SK-N-SH (cell line): ENCODE measurements around the gene APLP2. TPM values are rescaled to one million over a fixed set of nuclear protein-coding genes. Genes with fewer than 3 reads are reported as not detected.

Experiments used
- CTCF ChIA-PET: fragments of 300-600, 350-600 bp; formaldehyde crosslinking; extraction: SDS; loops from one replicate; lab custom pipeline; 2021; lab: Yijun Ruan, JAX
- POLR2A ChIA-PET: fragments of 350-600 bp; sonication (Branson Sonifier 250); formaldehyde crosslinking; extraction: SDS; loops from one replicate; lab custom pipeline; 2020; ENCODE audit warnings: antibody characterized with exemption, inconsistent platforms; lab: Yijun Ruan, JAX
- DNase-seq: peaks from one replicate; pipeline ENCODE4 v3.0.0; 2012
- H2AFZ ChIP-seq: fragments of 200-600 bp; sonication (generic); 2 replicates; pipeline ENCODE4 v1.8.1; 2016; ENCODE audit warnings: antibody characterized with exemption, mild to moderate bottlenecking, low read depth
- H3F3A ChIP-seq: fragments of 200-600 bp; sonication (generic); replicated peaks from 2 replicates; pipeline ENCODE3; 2016; ENCODE audit warnings: antibody characterized with exemption, mild to moderate bottlenecking; ENCODE audit not compliant: insufficient read depth
- H3K27ac ChIP-seq, 2 experiments: fragments of 200-500 bp in 1 of 2; fragments of 200-600 bp in 1 of 2; sonication (Bioruptor generic) in 1 of 2; sonication (generic), shearing (Covaris generic) in 1 of 2; 2 replicates each; pipeline versions ENCODE4 v1.5.1 to v1.6.1; 2014 to 2016; ENCODE audit warnings: low read depth in 2 of 2, inconsistent platforms in 1 of 2, low read length in 1 of 2, mild to moderate bottlenecking in 1 of 2, mixed read lengths in 1 of 2
- H3K27me3 ChIP-seq: fragments of 200-600 bp; sonication (generic), shearing (Covaris generic); 2 replicates; pipeline ENCODE4 v1.6.1; 2016; ENCODE audit warnings: mixed run types; ENCODE audit not compliant: insufficient read depth
- H3K36me3 ChIP-seq, 2 experiments: fragments of 200-500 bp in 1 of 2; fragments of 200-600 bp in 1 of 2; sonication (Bioruptor generic) in 1 of 2; sonication (generic) in 1 of 2; replicated peaks in 1 of 2; 2 replicates each; pipeline versions ENCODE3 to v1.5.1; 2014 to 2016; ENCODE audit warnings: low read length in 1 of 2, mild to moderate bottlenecking in 1 of 2; ENCODE audit not compliant: insufficient read depth in 2 of 2, control insufficient read depth in 1 of 2
- H3K4me1 ChIP-seq, 2 experiments: fragments of 200-500 bp in 1 of 2; fragments of 200-600 bp in 1 of 2; sonication (Bioruptor generic) in 1 of 2; sonication (generic), shearing (Covaris generic) in 1 of 2; 2 replicates each; pipeline versions ENCODE4 v1.5.1 to v1.6.1; 2014 to 2016; ENCODE audit warnings: low read depth in 1 of 2, low read length in 1 of 2, mixed run types in 1 of 2; ENCODE audit not compliant: insufficient read depth in 2 of 2, control insufficient read depth in 1 of 2
- H3K4me2 ChIP-seq: fragments of 200-600 bp; sonication (generic), shearing (Covaris generic); 2 replicates; pipeline ENCODE4 v1.6.1; 2017; ENCODE audit warnings: mixed run types
- H3K4me3 ChIP-seq, 2 experiments: fragments of 200-500 bp in 1 of 2; fragments of 200-600 bp in 1 of 2; sonication (Bioruptor generic) in 1 of 2; sonication (generic), shearing (Covaris generic) in 1 of 2; 2 replicates each; pipeline versions ENCODE4 v1.5.1 to v1.8.1; 2014 to 2016; ENCODE audit warnings: low read depth in 2 of 2, inconsistent platforms in 1 of 2, low read length in 1 of 2, mild to moderate bottlenecking in 1 of 2, mixed read lengths in 1 of 2, moderate library complexity in 1 of 2
- H3K79me2 ChIP-seq: fragments of 200-600 bp; sonication (generic); 2 replicates; pipeline ENCODE4 v1.8.1; 2017; ENCODE audit warnings: mild to moderate bottlenecking; ENCODE audit not compliant: insufficient read depth
- H3K9ac ChIP-seq: fragments of 200-600 bp; sonication (generic); 2 replicates; pipeline ENCODE4 v1.6.1; 2017; ENCODE audit warnings: mixed run types
- H3K9me2 ChIP-seq: fragments of 200-600 bp; sonication (generic); 2 replicates; pipeline ENCODE4 v1.6.1; 2017; ENCODE audit warnings: mixed run types
- H3K9me3 ChIP-seq: fragments of 200-600 bp; sonication (generic); 2 replicates; pipeline ENCODE4 v1.6.1; 2017; ENCODE audit warnings: mixed run types, mild to moderate bottlenecking, moderate library complexity
- H4K20me1 ChIP-seq: fragments of 200-600 bp; sonication (generic); 2 replicates; pipeline ENCODE4 v1.6.1; 2017; ENCODE audit warnings: mild to moderate bottlenecking, mixed run types; ENCODE audit not compliant: insufficient read depth
- ELF1 ChIP-seq: IDR thresholded peaks from 2 replicates; pipeline ENCODE4 v1.4.0; 2012
- EP300 ChIP-seq, 2 experiments: IDR thresholded peaks; 2 replicates each; pipeline versions ENCODE4 v1.4.0 to v1.6.1; 2012; ENCODE audit warnings: borderline replicate concordance in 1 of 2, low read depth in 1 of 2, low read length in 1 of 2
- EZH2phosphoT487 ChIP-seq: fragments of 200-600 bp; sonication (generic); IDR thresholded peaks from 2 replicates; pipeline ENCODE4 v1.6.1; 2017; ENCODE audit warnings: low read depth, mixed run types, mild to moderate bottlenecking, antibody characterized with exemption, moderate library complexity, borderline replicate concordance
- FOSL2 ChIP-seq: IDR thresholded peaks from 2 replicates; pipeline ENCODE4 v1.4.0; 2012; ENCODE audit warnings: low read depth, mild to moderate bottlenecking, moderate library complexity, borderline replicate concordance
- FOXJ3 ChIP-seq: sonication (generic); formaldehyde crosslinking; IDR thresholded peaks from 2 replicates; pipeline ENCODE4 v1.5.1; 2020; ENCODE audit warnings: mild to moderate bottlenecking, missing genetic modification reagents
- FOXM1 ChIP-seq: IDR thresholded peaks from 2 replicates; pipeline ENCODE4 v1.4.0; 2012; ENCODE audit warnings: low read depth, mild to moderate bottlenecking
- IRF3 ChIP-seq: fragments of 150-350 bp; IDR thresholded peaks from 2 replicates; pipeline ENCODE4 v1.6.1; 2016; ENCODE audit warnings: mild to moderate bottlenecking, low read depth, low read length
- JUND ChIP-seq: IDR thresholded peaks from 2 replicates; pipeline ENCODE4 v1.4.0; 2012
- MAX ChIP-seq: IDR thresholded peaks from 2 replicates; pipeline ENCODE4 v1.4.0; 2012; ENCODE audit warnings: low read depth
- NFIC ChIP-seq: IDR thresholded peaks from 2 replicates; pipeline ENCODE4 v1.4.0; 2012; ENCODE audit warnings: borderline replicate concordance
- NRF1 ChIP-seq: IDR thresholded peaks from 2 replicates; pipeline ENCODE4 v1.6.1; 2012; ENCODE audit warnings: low read depth, mild to moderate bottlenecking, low read length
- POLR2AphosphoS5 ChIP-seq: IDR thresholded peaks from 2 replicates; pipeline ENCODE4 v1.6.1; 2012; ENCODE audit warnings: low read depth, low read length
- RFX5 ChIP-seq: IDR thresholded peaks from 2 replicates; pipeline ENCODE4 v1.6.1; 2012; ENCODE audit warnings: mild to moderate bottlenecking, improper control_type of control experiment, low read length
- SIN3A ChIP-seq: IDR thresholded peaks from 2 replicates; pipeline ENCODE4 v1.6.1; 2012; ENCODE audit warnings: low read depth, mild to moderate bottlenecking, low read length, moderate library complexity, borderline replicate concordance
- TAF1 ChIP-seq: IDR thresholded peaks from 2 replicates; pipeline ENCODE4 v1.6.1; 2012; ENCODE audit warnings: low read depth, mild to moderate bottlenecking, low read length, moderate library complexity, borderline replicate concordance
- TCF12 ChIP-seq: IDR thresholded peaks from 2 replicates; pipeline ENCODE4 v1.4.0; 2012
- TEAD4 ChIP-seq: IDR thresholded peaks from 2 replicates; pipeline ENCODE4 v1.4.0; 2012; ENCODE audit warnings: mild to moderate bottlenecking, borderline replicate concordance; ENCODE audit not compliant: insufficient read depth
- USF2 ChIP-seq: fragments of 150-350 bp; IDR thresholded peaks from 2 replicates; pipeline ENCODE4 v1.6.1; 2017; ENCODE audit warnings: antibody characterized with exemption, low read length, low read depth, borderline replicate concordance
- YY1 ChIP-seq: IDR thresholded peaks from 2 replicates; pipeline ENCODE4 v1.4.0; 2012; ENCODE audit warnings: low read depth, mild to moderate bottlenecking
- WGBS: methylation state at CpG from one replicate; pipeline ENCODE4 v1.1.6; 2017; ENCODE audit warnings: low lambda C conversion rate; 5-methylcytosine and 5-hydroxymethylcytosine counted together
- polyA plus RNA-seq, 3 experiments: library from polyadenylated mRNA; depleted of rRNA; stranded (reverse); fragments of >200 nt; gene quantifications; 2 replicates each; pipeline ENCODE4 v1.2.3, GENCODE V29; 2012

APLP2 gene
- polyA plus RNA-seq, 1 of the 3 experiments (the other 2 are of a cell fraction): 424 TPM

- Histone ChIP-seq H3K36me3 (peaks cover 79 to 88% of the 10 kb centered on the region in 2 experiments), H3K79me2 (peaks cover 26% of the 10 kb centered on the region), H3F3A (peaks cover 16% of the 10 kb centered on the region), H4K20me1 (peaks cover 40% of the 10 kb centered on the region), H2AFZ (no peak overlapping the region), H3K4me3 (no peak overlapping the region)
- TF ChIP-seq FOXM1 (no peak), FOSL2 (no peak), RFX5 (no peak), YY1 (no peak), MAX (no peak), FOXJ3 (CRISPR knock-in tag) (no peak), TAF1 (no peak), EZH2phosphoT487 (no peak), IRF3 (no peak), ELF1 (no peak), JUND (no peak), TEAD4 (no peak), SIN3A (no peak), EP300 (IDR thresholded peaks at IDR 0.05; ENCODE audit: borderline replicate concordance in 1 of 2, low read depth in 1 of 2, low read length in 1 of 2) (no peak), NRF1 (no peak), TCF12 (no peak), NFIC (no peak)
- TF ChIP-seq, all 33 proteins: peak for 0
- H3K4me2 ChIP-seq: no peak overlapping the region
- no peaks in the 10 kb centered on the region for H3K27me3 ChIP-seq
- no peak overlapping the region for H3K9ac ChIP-seq
- peaks cover 0 to 5% of the 10 kb centered on the region in 2 experiments; a peak in 1 of 4 replicates for H3K4me1 ChIP-seq
- WGBS: 97% methylated on average over 4 of the region's 4 CpGs
- DNase-seq: no peak
- CTCF ChIA-PET: interaction anchor here (1.0 to 1.9 kb wide), 4 partner anchors 202 to 206 kb away, joined by 3 to 6 read pairs (median 3); no protein-coding TSS in a partner anchor
- no peaks in the 10 kb centered on the region for H3K9me2 ChIP-seq
- POLR2A ChIA-PET: no interaction called here
- no peaks in the 10 kb centered on the region for H3K9me3 ChIP-seq
- H3K27ac ChIP-seq: no peak overlapping the region
Observed at GRCh38 chr11:130127509-130127908, 57.8 kb downstream of the APLP2 start.

- Histone ChIP-seq H3K9me2 (no peaks in the 10 kb centered on the region), H3K9me3 (no peaks in the 10 kb centered on the region), H3K27me3 (no peaks in the 10 kb centered on the region), H3K27ac (no peak overlapping the region), H3K9ac (no peak overlapping the region), H4K20me1 (peaks cover 31% of the 10 kb centered on the region), H3K4me1 (peaks cover 0 to 5% of the 10 kb centered on the region in 2 experiments; a peak in 1 of 4 replicates), H2AFZ (no peak overlapping the region), H3K4me2 (no peak overlapping the region), H3K36me3 (peaks cover 83 to 85% of the 10 kb centered on the region in 2 experiments), H3K4me3 (no peak overlapping the region), H3F3A (peaks cover 16% of the 10 kb centered on the region), H3K79me2 (peaks cover 26% of the 10 kb centered on the region)
- DNase-seq: no peak
- no peak for TF ChIP-seq JUND
- no peak for TF ChIP-seq RFX5
- no peak for TF ChIP-seq USF2
- no peak for TF ChIP-seq TAF1
- no peak for TF ChIP-seq POLR2AphosphoS5
- no peak for TF ChIP-seq TEAD4
- no peak for TF ChIP-seq NRF1
- TF ChIP-seq FOSL2: no peak
- POLR2A ChIA-PET: no interaction called here
- 80% methylated on average over 1 of the region's 2 CpGs for WGBS
- CTCF ChIA-PET: interaction anchor here (0.9 to 1.9 kb wide), 2 partner anchors 9 to 205 kb away, joined by 3 to 6 read pairs; no protein-coding TSS in a partner anchor
Observed at GRCh38 chr11:130128626-130129025, 58.9 kb downstream of the APLP2 start.
